ENCODE data around the gene FBXW5.
A peak's percentile ranks its signal among the peaks of the same experiment; 100 is the strongest.

FBXW5 gene

GRCh38 chr9:136958898-136959850 is 14.6 kb upstream of the FBXW5 start:
- POLR2A ChIA-PET (ENCODE audit: low non-redundant PET), result no interaction called here
- TF ChIP-seq, protein P1, sequence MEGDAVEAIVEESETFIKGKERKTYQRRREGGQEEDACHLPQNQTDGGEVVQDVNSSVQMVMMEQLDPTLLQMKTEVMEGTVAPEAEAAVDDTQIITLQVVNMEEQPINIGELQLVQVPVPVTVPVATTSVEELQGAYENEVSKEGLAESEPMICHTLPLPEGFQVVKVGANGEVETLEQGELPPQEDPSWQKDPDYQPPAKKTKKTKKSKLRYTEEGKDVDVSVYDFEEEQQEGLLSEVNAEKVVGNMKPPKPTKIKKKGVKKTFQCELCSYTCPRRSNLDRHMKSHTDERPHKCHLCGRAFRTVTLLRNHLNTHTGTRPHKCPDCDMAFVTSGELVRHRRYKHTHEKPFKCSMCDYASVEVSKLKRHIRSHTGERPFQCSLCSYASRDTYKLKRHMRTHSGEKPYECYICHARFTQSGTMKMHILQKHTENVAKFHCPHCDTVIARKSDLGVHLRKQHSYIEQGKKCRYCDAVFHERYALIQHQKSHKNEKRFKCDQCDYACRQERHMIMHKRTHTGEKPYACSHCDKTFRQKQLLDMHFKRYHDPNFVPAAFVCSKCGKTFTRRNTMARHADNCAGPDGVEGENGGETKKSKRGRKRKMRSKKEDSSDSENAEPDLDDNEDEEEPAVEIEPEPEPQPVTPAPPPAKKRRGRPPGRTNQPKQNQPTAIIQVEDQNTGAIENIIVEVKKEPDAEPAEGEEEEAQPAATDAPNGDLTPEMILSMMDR (conservative IDR thresholded peaks at IDR 0.05; ENCODE audit: low read depth), result no peak
- no peak for DNase-seq (ENCODE audit: low spot score)
- peak overlapping the region; percentile 27; the same call in 1 of the 2 replicates for H3K27ac ChIP-seq
- CTCF ChIA-PET, result interaction anchor here (1.4 kb wide), 1 partner anchor 70 kb away, joined by 4 read pairs; no protein-coding TSS in a partner anchor

- POLR2A ChIA-PET (ENCODE audit: low non-redundant PET), result no interaction called here
- TF ChIP-seq, protein P1 (conservative IDR thresholded peaks at IDR 0.05; ENCODE audit: low read depth), result no peak
Measured at GRCh38 chr9:136958473-136958872, 13.9 kb upstream of the FBXW5 start.

DNA sequence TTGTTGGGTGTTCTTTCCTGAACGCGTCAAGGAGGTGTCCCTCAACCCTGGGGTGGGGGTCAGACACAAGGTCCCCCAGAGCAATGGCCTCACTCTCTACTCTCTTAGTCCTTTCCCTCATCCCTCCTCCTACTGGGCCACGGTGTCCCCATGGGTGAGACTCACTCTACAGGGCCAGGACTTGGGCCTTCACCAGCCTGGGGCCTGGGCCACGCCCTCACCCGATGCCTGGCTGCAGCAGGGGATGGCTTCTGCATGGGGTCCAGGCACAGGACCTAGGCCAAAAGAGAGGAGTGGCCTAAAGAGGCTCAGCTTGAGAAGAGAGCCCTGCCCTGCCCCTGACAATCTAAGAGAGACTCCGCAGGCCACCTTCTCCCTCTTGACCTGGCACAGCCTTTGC is 13.4 kb upstream of the FBXW5 start:
- TF ChIP-seq, protein P1 (conservative IDR thresholded peaks at IDR 0.05; ENCODE audit: low read depth), result no peak
- CTCF ChIA-PET, result interaction anchor here (1.4 kb wide), 1 partner anchor 71 kb away, joined by 4 read pairs; no protein-coding TSS in a partner anchor
- DNase-seq (ENCODE audit: low spot score), result no peak
- no peak overlapping the region for H3K27ac ChIP-seq
- POLR2A ChIA-PET (ENCODE audit: low non-redundant PET), result no interaction called here

More at GRCh38 chr9:136958473-136958872, 13.9 kb upstream of the FBXW5 start:
- no peak for DNase-seq (ENCODE audit: low spot score)
- no peak overlapping the region for H3K27ac ChIP-seq
- CTCF ChIA-PET, result interaction anchor here (1.4 kb wide), 1 partner anchor 71 kb away, joined by 4 read pairs; no protein-coding TSS in a partner anchor

- no peak overlapping the region for H3K27ac ChIP-seq
- DNase-seq (ENCODE audit: low spot score), result no peak
- TF ChIP-seq, protein P1 (conservative IDR thresholded peaks at IDR 0.05; ENCODE audit: low read depth), result no peak
- ChIA-PET CTCF (no interaction called here), POLR2A (ENCODE audit: low non-redundant PET) (no interaction called here)
Measured at GRCh38 chr9:136957461-136957860, 12.9 kb upstream of the FBXW5 start.

GRCh38 chr9:136956604-136957003 is 12.1 kb upstream of the FBXW5 start:
- CTCF ChIA-PET, result interaction anchor here (0.6 kb wide), 1 partner anchor 1529 kb away, joined by 3 read pairs; no protein-coding TSS in a partner anchor

DNA sequence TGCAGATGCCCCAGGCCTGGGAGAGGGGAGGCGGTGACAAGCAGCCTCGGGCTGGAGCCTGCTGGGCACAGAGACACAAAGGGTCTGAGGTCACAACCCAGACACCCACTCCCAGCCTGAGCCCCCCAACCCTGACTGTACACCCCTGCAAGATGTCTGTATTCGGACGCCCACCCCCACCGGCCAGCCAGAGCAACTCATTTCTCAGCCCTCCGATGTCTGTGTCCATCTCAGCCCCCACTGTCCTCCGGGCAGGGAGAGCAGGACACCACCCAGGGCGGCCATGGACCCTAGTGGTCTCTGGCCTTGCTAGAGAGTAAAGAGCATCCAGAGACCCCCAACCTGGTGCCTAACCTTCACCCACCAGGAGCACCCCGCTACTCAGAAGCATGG is 11.4 kb upstream of the FBXW5 start:
- CTCF ChIA-PET, result interaction anchor here (0.6 kb wide), 1 partner anchor 1528 kb away, joined by 3 read pairs; no protein-coding TSS in a partner anchor
- POLR2A ChIA-PET (ENCODE audit: low non-redundant PET), result no interaction called here
- H3K27ac ChIP-seq, result no peak overlapping the region
- TF ChIP-seq, protein P1 (conservative IDR thresholded peaks at IDR 0.05; ENCODE audit: low read depth), result no peak
- no peak for DNase-seq (ENCODE audit: low spot score)

More at GRCh38 chr9:136956604-136957003, 12.1 kb upstream of the FBXW5 start:
- POLR2A ChIA-PET (ENCODE audit: low non-redundant PET), result no interaction called here
- DNase-seq (ENCODE audit: low spot score), result no peak
- TF ChIP-seq, protein P1 (conservative IDR thresholded peaks at IDR 0.05; ENCODE audit: low read depth), result no peak
- no peak overlapping the region for H3K27ac ChIP-seq
